DND-41 (cell line): Measurements from ENCODE around the gene BAZ1A.

Experiments used
- EZH2 ChIP-seq: IDR thresholded peaks from 3 replicates; pipeline ENCODE4 v1.6.1; 2012; ENCODE audit warnings: borderline replicate concordance, low read depth, mild to moderate bottlenecking, moderate library complexity, low read length, inconsistent platforms; ENCODE audit not compliant: severe bottlenecking
- TF ChIP-seq, protein P1 (sequence below): IDR thresholded peaks from 2 replicates; pipeline ENCODE4 v1.5.1; 2012; ENCODE audit warnings: borderline replicate concordance, low read length, moderate library complexity, mild to moderate bottlenecking; ENCODE audit not compliant: poor library complexity, severe bottlenecking; ENCODE audit errors: extremely low read depth

DNA sequence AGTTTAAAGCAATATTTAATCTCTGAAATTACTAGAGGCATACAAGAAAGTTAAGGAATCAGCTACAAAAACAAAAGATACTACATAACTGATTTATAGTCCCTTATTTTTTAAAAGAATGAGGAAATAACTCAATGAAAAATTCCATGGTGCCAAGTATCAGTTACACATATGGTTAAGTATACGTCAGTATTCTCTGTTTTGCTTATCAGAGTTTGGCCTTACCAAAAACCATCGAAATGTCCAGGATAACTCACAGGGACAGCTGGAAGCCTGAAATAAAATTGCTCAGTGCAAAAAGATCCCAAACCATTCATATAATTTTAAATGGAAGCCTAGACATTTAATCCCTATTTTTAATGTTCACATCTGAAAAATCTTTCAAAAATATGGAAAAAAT, 164.4 kb downstream of the BAZ1A start:
- TF ChIP-seq, protein P1, sequence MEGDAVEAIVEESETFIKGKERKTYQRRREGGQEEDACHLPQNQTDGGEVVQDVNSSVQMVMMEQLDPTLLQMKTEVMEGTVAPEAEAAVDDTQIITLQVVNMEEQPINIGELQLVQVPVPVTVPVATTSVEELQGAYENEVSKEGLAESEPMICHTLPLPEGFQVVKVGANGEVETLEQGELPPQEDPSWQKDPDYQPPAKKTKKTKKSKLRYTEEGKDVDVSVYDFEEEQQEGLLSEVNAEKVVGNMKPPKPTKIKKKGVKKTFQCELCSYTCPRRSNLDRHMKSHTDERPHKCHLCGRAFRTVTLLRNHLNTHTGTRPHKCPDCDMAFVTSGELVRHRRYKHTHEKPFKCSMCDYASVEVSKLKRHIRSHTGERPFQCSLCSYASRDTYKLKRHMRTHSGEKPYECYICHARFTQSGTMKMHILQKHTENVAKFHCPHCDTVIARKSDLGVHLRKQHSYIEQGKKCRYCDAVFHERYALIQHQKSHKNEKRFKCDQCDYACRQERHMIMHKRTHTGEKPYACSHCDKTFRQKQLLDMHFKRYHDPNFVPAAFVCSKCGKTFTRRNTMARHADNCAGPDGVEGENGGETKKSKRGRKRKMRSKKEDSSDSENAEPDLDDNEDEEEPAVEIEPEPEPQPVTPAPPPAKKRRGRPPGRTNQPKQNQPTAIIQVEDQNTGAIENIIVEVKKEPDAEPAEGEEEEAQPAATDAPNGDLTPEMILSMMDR = no peak
- TF ChIP-seq EZH2 = no peak
